Raji (cell line): ENCODE measurements around the gene JMJD1C.

ENCODE experiments used
- POLR2A ChIP-seq: IDR thresholded peaks from 2 replicates; pipeline ENCODE4 v1.6.1; 2011; ENCODE audit warnings: low read depth, low read length, control low read depth; ENCODE audit not compliant: insufficient read depth

Gene JMJD1C

GRCh38 chr10:63280386-63280785 is 185.4 kb downstream of the JMJD1C start:
- no peak for TF ChIP-seq POLR2A

DNA sequence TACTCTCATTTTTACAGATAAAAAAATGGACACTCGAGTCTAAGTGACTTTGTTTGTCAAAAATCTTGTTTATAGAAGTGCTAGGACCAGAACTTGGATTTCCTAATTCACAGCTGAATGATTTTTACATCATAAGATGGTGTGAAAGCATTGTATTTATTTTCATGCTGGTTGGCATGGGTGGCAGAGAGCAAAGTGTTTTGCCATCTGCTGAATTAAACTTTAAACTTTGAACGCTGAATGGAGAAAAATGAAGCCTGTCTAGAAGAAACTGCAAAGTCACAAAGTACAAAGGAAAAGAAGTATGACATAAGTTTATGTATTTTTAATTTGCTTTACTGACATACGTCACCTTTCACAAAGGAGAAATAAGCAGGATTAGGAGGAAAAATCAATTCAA is 190.7 kb downstream of the JMJD1C start:
- no peak for TF ChIP-seq POLR2A

DNA sequence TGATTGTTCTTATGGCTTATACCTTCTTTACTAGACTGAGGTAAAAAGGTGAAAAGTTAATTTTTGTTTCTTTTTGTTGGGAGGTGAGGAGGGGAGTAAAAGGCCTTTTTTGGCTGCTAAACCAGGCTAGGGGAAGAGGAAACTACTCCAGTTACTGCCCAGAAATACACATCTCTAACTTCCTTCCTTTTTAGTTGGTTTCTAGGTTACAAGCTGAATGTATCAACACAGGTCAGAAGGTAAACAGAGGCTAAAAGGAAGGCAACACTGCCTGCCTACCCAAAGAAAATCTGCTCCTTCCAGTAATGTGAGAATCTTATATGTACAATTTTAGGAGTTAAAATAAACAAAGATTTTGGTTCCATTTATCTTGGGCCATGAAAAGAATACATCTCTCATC is 192.2 kb downstream of the JMJD1C start:
- no peak for TF ChIP-seq POLR2A

- peak; percentile 93 for TF ChIP-seq POLR2A
Observed at GRCh38 chr10:63268798-63269503, 196.8 kb downstream of the JMJD1C start.

DNA sequence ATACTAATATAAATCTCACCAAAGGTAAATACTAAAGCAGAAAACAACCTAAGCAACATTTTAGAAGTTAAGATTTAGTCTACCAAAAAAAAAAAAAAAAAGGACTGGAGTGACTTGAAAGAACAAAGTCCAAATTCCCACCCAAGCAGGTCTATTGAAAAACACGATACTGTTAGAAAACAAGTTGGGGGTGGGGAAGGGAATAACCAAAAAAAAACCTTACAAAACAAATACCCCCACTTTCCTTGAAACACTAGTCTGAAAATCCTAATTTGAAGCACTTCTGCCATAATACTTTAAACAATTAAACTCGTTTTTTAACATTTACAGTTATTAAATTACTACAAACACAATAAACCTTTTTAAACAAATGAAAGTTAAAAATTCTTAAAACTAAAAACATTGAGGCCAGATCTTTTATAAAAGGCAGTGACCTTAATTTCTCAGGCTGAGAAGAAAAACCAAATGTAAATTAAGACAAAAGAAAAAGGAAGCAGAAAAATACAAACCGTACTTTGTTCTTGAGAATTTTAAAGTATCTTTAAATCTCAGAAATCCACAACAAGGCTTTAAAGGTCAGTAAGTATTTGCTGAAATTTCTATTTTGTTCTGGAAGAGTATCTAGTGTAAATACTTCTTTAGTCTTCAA is 197.5 kb downstream of the JMJD1C start:
- no peak for TF ChIP-seq POLR2A

- TF ChIP-seq POLR2A: peak; percentile 61
Observed at GRCh38 chr10:63267414-63268148, 198.2 kb downstream of the JMJD1C start.

- TF ChIP-seq POLR2A: no peak
Observed at GRCh38 chr10:63266391-63267316, 199.1 kb downstream of the JMJD1C start.

DNA sequence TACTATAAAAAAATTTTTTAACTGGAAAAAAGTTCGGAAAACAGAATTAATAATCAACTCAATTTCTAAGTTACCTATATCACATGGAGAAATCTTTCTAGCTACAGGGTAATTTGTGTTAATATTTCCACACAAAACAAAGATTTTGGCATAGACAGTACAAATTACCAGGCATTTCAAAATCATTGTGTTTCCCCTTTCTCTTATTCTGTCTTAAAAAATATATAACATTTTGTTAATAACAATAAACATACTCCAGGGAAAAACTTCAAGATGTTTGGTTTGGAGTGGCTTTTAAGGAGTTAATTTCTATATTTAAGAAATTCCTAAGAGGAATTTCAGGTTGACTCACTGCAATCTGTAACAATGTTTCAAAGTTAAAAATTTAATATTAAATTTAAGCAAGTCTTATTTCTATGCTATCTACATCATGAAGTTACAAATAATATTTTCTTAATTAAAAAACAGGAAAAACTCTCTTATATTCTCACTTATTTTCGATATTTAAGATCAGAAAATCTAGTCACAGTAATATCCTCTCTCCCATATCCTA is 200.0 kb downstream of the JMJD1C start:
- no peak for TF ChIP-seq POLR2A

DNA sequence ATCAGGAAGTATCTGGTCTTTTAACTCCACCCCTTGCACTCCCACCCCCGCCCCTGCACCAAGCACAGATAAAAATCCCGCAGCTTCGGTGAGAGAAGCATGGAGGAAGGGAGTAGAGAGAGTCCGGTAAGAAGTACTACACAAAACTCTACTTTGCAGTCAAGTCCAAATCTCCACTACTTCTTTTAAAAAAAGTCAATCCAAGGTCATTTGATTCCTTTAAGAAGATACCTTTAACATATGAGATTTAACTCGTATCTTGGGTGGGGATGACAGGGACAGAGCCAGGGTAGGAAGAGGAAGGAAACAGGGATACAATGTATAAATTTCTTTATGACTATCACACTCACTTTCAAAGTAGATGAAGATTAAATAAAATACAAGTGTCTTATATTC is 200.6 kb downstream of the JMJD1C start:
- peak; percentile 53; the same call in 1 of the 2 replicates for TF ChIP-seq POLR2A

DNA sequence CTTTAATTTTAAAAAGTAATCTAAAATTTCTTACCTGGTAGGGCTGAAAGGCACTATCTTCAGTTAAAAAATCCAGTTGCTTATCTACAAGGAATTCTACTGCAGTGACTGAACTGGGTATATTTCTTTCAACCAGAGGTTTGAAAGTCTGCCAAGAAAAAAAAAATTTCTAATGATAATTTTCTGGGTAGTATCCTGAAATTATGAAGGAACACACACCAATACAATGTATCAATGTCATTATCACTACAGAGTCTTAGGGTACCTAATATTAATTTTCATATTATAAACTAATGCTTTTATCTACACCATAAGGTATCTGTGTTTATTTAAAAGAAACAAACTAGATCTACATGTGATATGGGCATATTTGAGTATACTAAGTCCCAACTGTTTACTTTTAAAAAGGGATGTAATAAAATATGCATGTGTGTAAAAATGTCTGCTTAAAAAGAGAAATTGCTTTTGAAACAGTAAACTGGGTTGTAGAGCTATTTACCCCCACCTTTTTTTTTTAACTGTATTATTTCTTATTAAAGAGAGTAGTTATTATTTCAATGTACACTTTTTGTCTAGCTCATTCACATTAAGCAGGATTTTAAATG is 201.1 kb downstream of the JMJD1C start:
- TF ChIP-seq POLR2A: no peak

DNA sequence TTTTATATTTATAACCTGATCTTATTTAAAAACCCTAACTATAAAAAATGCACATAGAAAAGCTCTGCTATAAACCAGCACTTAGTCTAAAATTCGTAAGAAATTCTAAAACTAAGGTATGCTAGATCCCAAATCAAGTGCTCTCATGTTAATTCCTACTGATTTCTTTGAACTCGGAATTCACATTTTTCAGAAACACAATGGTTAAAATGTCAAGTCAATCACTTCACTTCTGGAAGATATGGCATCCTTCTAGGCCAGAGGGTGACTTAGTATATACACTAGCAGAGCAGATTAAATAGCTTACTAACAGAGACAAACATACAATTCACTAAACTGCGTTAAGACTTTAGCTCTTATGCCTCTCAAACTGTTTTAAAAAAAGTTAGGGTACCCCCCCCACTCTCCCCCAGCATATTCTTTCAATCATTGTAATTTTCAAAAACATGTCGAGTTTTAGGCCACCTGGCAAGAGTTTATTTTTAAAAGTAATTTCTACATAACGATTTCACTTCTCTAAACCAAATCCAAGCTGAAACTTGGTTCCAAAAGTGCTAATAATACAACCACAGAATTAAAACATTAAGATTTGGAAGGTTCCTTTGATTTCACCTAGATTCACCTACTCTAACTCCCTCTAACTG is 203.2 kb downstream of the JMJD1C start:
- TF ChIP-seq POLR2A: no peak

- TF ChIP-seq POLR2A: no peak
Observed at GRCh38 chr10:63261496-63261895, 204.3 kb downstream of the JMJD1C start.

DNA sequence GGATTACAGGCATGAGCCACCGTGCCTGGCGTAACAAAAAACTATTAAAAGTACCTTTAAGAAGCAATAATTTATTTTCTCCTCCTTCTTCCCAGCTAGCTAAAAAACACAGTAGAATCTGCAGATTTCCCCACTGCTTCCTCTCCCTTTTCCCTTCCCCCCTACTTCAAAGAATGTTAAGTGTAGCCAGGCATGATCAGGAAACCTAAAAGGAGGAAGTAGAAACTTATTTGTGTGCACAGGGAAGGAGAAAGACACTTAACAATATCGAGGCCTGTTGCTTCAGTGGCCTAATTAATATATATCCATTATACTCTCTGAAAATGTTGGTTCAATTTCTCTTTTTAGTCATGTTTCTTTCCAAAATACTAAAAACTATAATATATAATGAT is 204.9 kb downstream of the JMJD1C start:
- no peak for TF ChIP-seq POLR2A
